GM12878 (cell line): ENCODE results near the gene SHMT1. TPM values are rescaled to one million over a fixed set of nuclear protein-coding genes. Genes with fewer than 3 reads are reported as not detected.
A peak's percentile ranks its signal among the peaks of the same experiment; 100 is the strongest.

Experiments used
- ATAC-seq: fragments of 200-7000 bp; cut with Tn5 transposase; 3 replicates; pipeline ENCODE4 v1.9.1; 2020; ENCODE audit warnings: mild to moderate bottlenecking, moderate library complexity
- BruUV-seq: library from RNA; stranded (reverse); fragments of 400-500 nt; replicated peaks from 2 replicates; lab custom pipeline; 2021; lab: Mats Ljungman, UMichigan
- CTCF ChIA-PET: fragments of 300-600 bp; sonication (Branson Sonifier 250); formaldehyde crosslinking; extraction: SDS; loops from one replicate; lab custom pipeline; 2021; ENCODE audit warnings: inconsistent platforms; lab: Yijun Ruan, JAX
- POLR2A ChIA-PET: fragments of 350-600 bp; formaldehyde crosslinking; extraction: SDS; loops from one replicate; lab custom pipeline; 2021; ENCODE audit warnings: inconsistent platforms; lab: Charles Lee
- RAD21 ChIA-PET: fragments of 300-600 bp; sonication (Branson Sonifier 250); formaldehyde crosslinking; loops from one replicate; lab custom pipeline; 2023; ENCODE audit warnings: antibody characterized with exemption; ENCODE audit not compliant: unreplicated experiment; lab: Charles Lee
- SMC1A ChIA-PET: fragments of 300-600 bp; sonication (Branson Sonifier 250); formaldehyde crosslinking; loops from one replicate; lab custom pipeline; 2023; ENCODE audit not compliant: unreplicated experiment, uncharacterized antibody; lab: Charles Lee
- DNase-seq: peaks from one replicate; pipeline ENCODE4 v3.0.0-alpha.2; 2011; ENCODE audit warnings: low read depth, low spot score
- FAIRE-seq: peaks from 3 replicates; lab custom pipeline; 2011; peaks lifted over from hg19 to GRCh38; lab: Jason Lieb, UNC
- H2AFZ ChIP-seq: 2 replicates; pipeline ENCODE4 v1.6.0; 2011; ENCODE audit warnings: low read depth, low read length, control low read depth; ENCODE audit not compliant: control insufficient read depth
- H3K27ac ChIP-seq: 2 replicates; pipeline ENCODE4 v1.5.1; 2011; ENCODE audit warnings: control low read depth; ENCODE audit not compliant: control insufficient read depth, insufficient read depth
- H3K27me3 ChIP-seq, 2 experiments: replicated peaks in 1 of 2; 2 replicates each; pipeline versions ENCODE4 v1.6.0 to v1.6.1; 2011; ENCODE audit warnings: low read length in 1 of 2; ENCODE audit not compliant: control insufficient read depth in 2 of 2, insufficient read depth in 2 of 2
- H3K36me3 ChIP-seq, 2 experiments: 2 replicates each; pipeline ENCODE4 v1.5.1; 2011; ENCODE audit warnings: low read length in 1 of 2; ENCODE audit not compliant: control insufficient read depth in 2 of 2, insufficient read depth in 2 of 2
- H3K4me1 ChIP-seq: 2 replicates; pipeline ENCODE4 v1.6.1; 2011; ENCODE audit warnings: mild to moderate bottlenecking, low read length, moderate library complexity, mixed read lengths; ENCODE audit not compliant: control insufficient read depth, insufficient read depth
- H3K4me2 ChIP-seq: 2 replicates; pipeline ENCODE4 v1.6.0; 2011; ENCODE audit warnings: control low read depth; ENCODE audit not compliant: control insufficient read depth, insufficient read depth
- H3K4me3 ChIP-seq: fragments of 200-600 bp; sonication (generic); 2 replicates; pipeline ENCODE4 v1.5.1; 2016
- H3K79me2 ChIP-seq: 2 replicates; pipeline ENCODE4 v1.6.0; 2011; ENCODE audit warnings: low read length; ENCODE audit not compliant: control insufficient read depth, insufficient read depth
- H3K9ac ChIP-seq: 2 replicates; pipeline ENCODE4 v1.8.0; 2011; ENCODE audit warnings: low read length, control low read depth, mixed read lengths; ENCODE audit not compliant: control insufficient read depth, insufficient read depth
- H3K9me3 ChIP-seq: replicated peaks from 3 replicates; pipeline ENCODE4 v1.5.1; 2011; ENCODE audit warnings: mild to moderate bottlenecking, low read length; ENCODE audit not compliant: control insufficient read depth, insufficient read depth
- H4K20me1 ChIP-seq: 2 replicates; pipeline ENCODE4 v1.6.0; 2011; ENCODE audit not compliant: control insufficient read depth, insufficient read depth
- BCL11A ChIP-seq: IDR thresholded peaks from 2 replicates; pipeline ENCODE4 v1.6.1; 2011; ENCODE audit warnings: low read depth, low read length
- CBFB ChIP-seq: IDR thresholded peaks from 2 replicates; pipeline ENCODE4 v1.6.1; 2016; ENCODE audit warnings: antibody characterized with exemption, low read depth
- EGR1 ChIP-seq, 2 experiments: IDR thresholded peaks; 1 replicate in 1 of 2; 2 replicates in 1 of 2; pipeline ENCODE4 v1.6.1; 2011 to 2012; ENCODE audit warnings: low read depth in 2 of 2, low read length in 2 of 2, borderline replicate concordance in 1 of 2, mild to moderate bottlenecking in 1 of 2, moderate library complexity in 1 of 2
- JUNB ChIP-seq: IDR thresholded peaks from 2 replicates; pipeline ENCODE4 v1.6.1; 2016; ENCODE audit warnings: antibody characterized with exemption, mild to moderate bottlenecking
- MXI1 ChIP-seq: fragments of 150-350 bp; IDR thresholded peaks from 2 replicates; pipeline ENCODE4 v1.6.1; 2011; ENCODE audit warnings: low read depth, mild to moderate bottlenecking, inconsistent platforms, low read length, improper control_type of control experiment
- MYC ChIP-seq: IDR thresholded peaks from 2 replicates; pipeline ENCODE4 v1.6.1; 2011; ENCODE audit warnings: mild to moderate bottlenecking, low read length, moderate library complexity, inconsistent platforms; ENCODE audit not compliant: insufficient read depth, insufficient replicate concordance, insufficient read length, severe bottlenecking
- PAX5 ChIP-seq: IDR thresholded peaks from 2 replicates; pipeline ENCODE4 v1.6.1; 2011; ENCODE audit warnings: low read depth, low read length, borderline replicate concordance
- RAD21 ChIP-seq: IDR thresholded peaks from 2 replicates; pipeline ENCODE4 v1.6.1; 2011; ENCODE audit warnings: mild to moderate bottlenecking, low read depth, low read length, moderate library complexity; ENCODE audit not compliant: insufficient read depth
- SREBF2 ChIP-seq: IDR thresholded peaks from 2 replicates; pipeline ENCODE4 v1.6.1; 2012; ENCODE audit warnings: mild to moderate bottlenecking, low read length
- ZBTB4 ChIP-seq: fragments of 450-650 bp; formaldehyde crosslinking; IDR thresholded peaks from 2 replicates; pipeline ENCODE4 v1.4.0; 2022; ENCODE audit warnings: mild to moderate bottlenecking, moderate library complexity
- ZNF217 ChIP-seq: fragments of 450-650 bp; IDR thresholded peaks from 2 replicates; pipeline ENCODE4 v1.6.1; 2017; ENCODE audit warnings: antibody characterized with exemption, mild to moderate bottlenecking
- WGBS: methylation state at CpG from one replicate; pipeline ENCODE4 v1.1.6; 2016; ENCODE audit warnings: low lambda C conversion rate; ENCODE audit not compliant: insufficient replicate concordance, insufficient coverage; ENCODE audit errors: missing lambda C conversion rate; 5-methylcytosine and 5-hydroxymethylcytosine counted together
- in situ Hi-C: fragments of 300-500 bp; cut with MboI; formaldehyde crosslinking; loops from 9 replicates; pipeline ENCODE4 v1.14.3; 2018; ENCODE audit warnings: mixed read lengths
- intact Hi-C: fragments of 100-400 bp; cut with micrococcal nuclease; formaldehyde crosslinking; loops from one replicate; pipeline ENCODE4 v1.14.2; 2022; ENCODE audit not compliant: unreplicated experiment
- polyA plus RNA-seq, 11 experiments: library from polyadenylated mRNA; depleted of rRNA in 4 of 11; unstranded in 6 of 11; stranded (reverse) in 5 of 11; fragments of >200 nt; fragmentation: Nextera tagmentation in 4 of 11; fragmentation: Illumina TruSeq in 1 of 11; extraction: Ambion mirVana in 4 of 11; extraction: Trizol in 1 of 11; gene quantifications; 1 replicate in 1 of 11; 2 replicates in 10 of 11; pipeline versions ENCODE4 v1.2.1 to v1.2.3, GENCODE V29; 2011 to 2016; ENCODE audit warnings: inconsistent platforms in 2 of 11, missing spikeins in 2 of 11, low read depth in 1 of 11
- total RNA-seq, 4 experiments: library from RNA; depleted of rRNA in 3 of 4; stranded (reverse); fragments of >200 nt in 3 of 4; fragmentation: Illumina TruSeq in 1 of 4; extraction: Trizol in 1 of 4; gene quantifications; 2 replicates each; pipeline versions ENCODE4 v1.2.1 to v1.2.3, GENCODE V29; 2013 to 2021

SHMT1 gene
- total and polyA plus RNA-seq, 10 of the 15 experiments (the other 5 are each of a cell fraction or from before 2014, with no cell fraction given): 5.2 to 60.1 (median 34.6) TPM

- Histone ChIP-seq H3K9ac (no peak overlapping the region; the same call in 1 of the 2 replicates), H3K27me3 (no peaks in the 10 kb centered on the region), H3K36me3 (peaks cover 2 to 23% of the 10 kb centered on the region in 2 experiments; a peak in 3 of 4 replicates), H4K20me1 (no peaks in the 10 kb centered on the region; the same call in 1 of the 2 replicates), H3K79me2 (peaks cover 1% of the 10 kb centered on the region; the same call in 1 of the 2 replicates), H3K9me3 (peaks cover 3% of the 10 kb centered on the region; the same call in 2 of the 3 replicates), H3K27ac (peak overlapping the region; percentile 57), H3K4me3 (no peak overlapping the region), H3K4me2 (peak overlapping the region; percentile 27; the same call in 1 of the 2 replicates), H3K4me1 (peaks cover 23% of the 10 kb centered on the region), H2AFZ (no peak overlapping the region)
- POLR2A ChIA-PET: no interaction called here
- DNase-seq (no peak), ATAC-seq (peak; percentile 70), FAIRE-seq (no peak)
- WGBS: 100% methylated on average over 2 of the region's 2 CpGs
- SMC1A ChIA-PET: no interaction called here
- BruUV-seq: no TSS peak
- RAD21 ChIA-PET: no interaction called here
- TF ChIP-seq EGR1 (IDR thresholded peaks at IDR 0.05; ENCODE audit: borderline replicate concordance in 1 of 2, low read depth in 2 of 2, low read length in 2 of 2) (no peak), PAX5 (no peak), JUNB (no peak), SREBF2 (no peak), MYC (no peak), CBFB (no peak), MXI1 (no peak), BCL11A (no peak), ZBTB4 (CRISPR knock-in tag) (no peak), RAD21 (no peak), ZNF217 (no peak)
- TF ChIP-seq, all 136 proteins: peak for 0
- intact Hi-C loops: no loop called here
- CTCF ChIA-PET: interaction anchor here (0.9 kb wide), 1 partner anchor 39 kb away, joined by 3 read pairs; no protein-coding TSS in a partner anchor
- in situ Hi-C loops: no loop called here
Measured at GRCh38 chr17:18326039-18326438, 37.3 kb downstream of the SHMT1 start.
